ENCODE measurements around the gene SERF1B.
"Not testable (repeated sequence)": the region's sequence is repeated elsewhere in the genome, so short reads cannot be mapped to it uniquely, and the experiment has no call there.

- TF ChIP-seq, protein P1, sequence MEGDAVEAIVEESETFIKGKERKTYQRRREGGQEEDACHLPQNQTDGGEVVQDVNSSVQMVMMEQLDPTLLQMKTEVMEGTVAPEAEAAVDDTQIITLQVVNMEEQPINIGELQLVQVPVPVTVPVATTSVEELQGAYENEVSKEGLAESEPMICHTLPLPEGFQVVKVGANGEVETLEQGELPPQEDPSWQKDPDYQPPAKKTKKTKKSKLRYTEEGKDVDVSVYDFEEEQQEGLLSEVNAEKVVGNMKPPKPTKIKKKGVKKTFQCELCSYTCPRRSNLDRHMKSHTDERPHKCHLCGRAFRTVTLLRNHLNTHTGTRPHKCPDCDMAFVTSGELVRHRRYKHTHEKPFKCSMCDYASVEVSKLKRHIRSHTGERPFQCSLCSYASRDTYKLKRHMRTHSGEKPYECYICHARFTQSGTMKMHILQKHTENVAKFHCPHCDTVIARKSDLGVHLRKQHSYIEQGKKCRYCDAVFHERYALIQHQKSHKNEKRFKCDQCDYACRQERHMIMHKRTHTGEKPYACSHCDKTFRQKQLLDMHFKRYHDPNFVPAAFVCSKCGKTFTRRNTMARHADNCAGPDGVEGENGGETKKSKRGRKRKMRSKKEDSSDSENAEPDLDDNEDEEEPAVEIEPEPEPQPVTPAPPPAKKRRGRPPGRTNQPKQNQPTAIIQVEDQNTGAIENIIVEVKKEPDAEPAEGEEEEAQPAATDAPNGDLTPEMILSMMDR (conservative IDR thresholded peaks at IDR 0.05; ENCODE audit: low read length) = not testable (repeated sequence)
- not testable (repeated sequence) for TF ChIP-seq EZH2phosphoT487 (IDR thresholded peaks at IDR 0.05; ENCODE audit: borderline replicate concordance, low read depth, low read length)
Observed at GRCh38 chr5:70088907-70089464, 63.9 kb downstream of the SERF1B start.

All from OCI-LY7 (cell line).